ENCODE results near the gene TUBB4A.

Gene TUBB4A

DNA sequence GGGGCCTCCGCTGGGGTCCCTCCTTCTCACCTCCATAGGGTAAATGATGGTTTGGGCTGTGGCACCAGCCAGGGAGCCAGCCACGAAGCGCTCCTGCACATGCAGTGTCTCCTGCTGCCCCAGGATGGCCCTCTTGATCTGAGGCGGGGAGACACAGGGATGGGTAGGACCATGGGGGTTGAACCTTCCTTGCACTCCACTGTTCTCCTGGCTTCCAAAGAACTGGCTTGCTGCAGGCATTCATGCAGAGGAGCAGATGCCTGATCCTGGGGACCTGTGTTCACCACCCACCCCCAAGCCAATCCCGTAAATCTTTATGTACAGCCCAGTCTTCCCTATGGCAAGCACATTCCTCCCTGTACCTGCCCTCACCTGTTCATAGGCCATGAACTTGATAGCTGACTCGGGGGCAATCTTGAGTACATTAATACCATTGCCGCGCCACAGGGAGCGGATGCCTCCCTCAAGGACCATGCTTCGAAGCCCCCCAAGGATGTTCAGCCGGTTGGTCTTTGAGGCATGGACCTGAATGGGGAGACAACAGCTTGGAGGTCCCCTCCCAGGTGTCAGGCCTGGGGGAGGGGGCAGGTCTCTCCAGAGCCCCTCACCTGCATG is 48.1 kb downstream of the TUBB4A start:
- in situ Hi-C loops (cut with HindIII; ENCODE audit: low sequenced_read_pairs), result no loop called here
- TF ChIP-seq, protein P1, sequence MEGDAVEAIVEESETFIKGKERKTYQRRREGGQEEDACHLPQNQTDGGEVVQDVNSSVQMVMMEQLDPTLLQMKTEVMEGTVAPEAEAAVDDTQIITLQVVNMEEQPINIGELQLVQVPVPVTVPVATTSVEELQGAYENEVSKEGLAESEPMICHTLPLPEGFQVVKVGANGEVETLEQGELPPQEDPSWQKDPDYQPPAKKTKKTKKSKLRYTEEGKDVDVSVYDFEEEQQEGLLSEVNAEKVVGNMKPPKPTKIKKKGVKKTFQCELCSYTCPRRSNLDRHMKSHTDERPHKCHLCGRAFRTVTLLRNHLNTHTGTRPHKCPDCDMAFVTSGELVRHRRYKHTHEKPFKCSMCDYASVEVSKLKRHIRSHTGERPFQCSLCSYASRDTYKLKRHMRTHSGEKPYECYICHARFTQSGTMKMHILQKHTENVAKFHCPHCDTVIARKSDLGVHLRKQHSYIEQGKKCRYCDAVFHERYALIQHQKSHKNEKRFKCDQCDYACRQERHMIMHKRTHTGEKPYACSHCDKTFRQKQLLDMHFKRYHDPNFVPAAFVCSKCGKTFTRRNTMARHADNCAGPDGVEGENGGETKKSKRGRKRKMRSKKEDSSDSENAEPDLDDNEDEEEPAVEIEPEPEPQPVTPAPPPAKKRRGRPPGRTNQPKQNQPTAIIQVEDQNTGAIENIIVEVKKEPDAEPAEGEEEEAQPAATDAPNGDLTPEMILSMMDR (IDR thresholded peaks at IDR 0.05; ENCODE audit: low read depth, low read length, missing control alignments), result no peak
- DNase-seq (ENCODE audit: low read depth), result no peak
- H3K4me3 ChIP-seq (ENCODE audit: low read depth, low read length), result no peak overlapping the region

DNA sequence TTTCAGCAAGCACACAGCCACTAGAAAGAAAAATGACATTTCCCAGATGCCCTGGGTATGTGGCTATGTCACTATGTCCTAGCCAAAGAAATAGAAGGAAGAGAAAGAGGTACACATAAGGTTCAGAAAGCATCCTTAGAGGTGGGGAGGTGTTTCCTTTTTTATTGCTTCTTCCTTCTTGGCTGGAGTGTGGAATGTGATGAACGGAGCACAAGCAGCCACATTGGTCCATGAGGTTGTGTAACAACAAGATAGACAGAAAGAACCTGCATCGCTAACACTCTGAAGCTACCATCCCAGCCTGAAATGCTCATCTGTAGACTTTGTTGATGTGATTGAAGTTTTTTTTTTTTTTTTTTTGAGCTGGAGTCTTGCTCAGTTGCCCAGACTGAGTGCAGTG is 49.2 kb downstream of the TUBB4A start:
- DNase-seq (ENCODE audit: low read depth), result no peak
- no peak overlapping the region for H3K4me3 ChIP-seq (ENCODE audit: low read depth, low read length)
- TF ChIP-seq, protein P1 (IDR thresholded peaks at IDR 0.05; ENCODE audit: low read depth, low read length, missing control alignments), result no peak
- in situ Hi-C loops (cut with HindIII; ENCODE audit: low sequenced_read_pairs), result no loop called here

DNA sequence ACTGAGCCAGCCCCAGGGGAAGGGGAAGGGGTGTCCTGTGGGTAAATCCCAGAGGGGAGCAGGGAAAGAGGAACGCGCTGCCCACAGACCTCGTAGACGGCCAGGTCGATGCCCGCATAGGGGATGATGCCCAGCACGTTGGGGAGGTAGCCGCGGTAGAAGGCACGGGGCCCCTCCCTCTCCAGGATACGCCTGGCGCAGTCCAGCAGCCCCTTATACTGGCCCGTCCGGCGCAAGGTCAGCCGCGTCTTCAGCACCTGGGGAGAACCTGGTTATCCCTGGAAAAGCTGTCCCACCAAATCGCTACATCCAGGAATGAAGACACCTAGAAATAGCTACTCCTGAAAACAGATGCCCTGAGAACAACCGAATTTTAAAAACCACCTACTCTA is 49.9 kb downstream of the TUBB4A start:
- in situ Hi-C loops (cut with HindIII; ENCODE audit: low sequenced_read_pairs), result no loop called here
- TF ChIP-seq, protein P1 (IDR thresholded peaks at IDR 0.05; ENCODE audit: low read depth, low read length, missing control alignments), result no peak
- DNase-seq (ENCODE audit: low read depth), result no peak
- no peak overlapping the region for H3K4me3 ChIP-seq (ENCODE audit: low read depth, low read length)

DNA sequence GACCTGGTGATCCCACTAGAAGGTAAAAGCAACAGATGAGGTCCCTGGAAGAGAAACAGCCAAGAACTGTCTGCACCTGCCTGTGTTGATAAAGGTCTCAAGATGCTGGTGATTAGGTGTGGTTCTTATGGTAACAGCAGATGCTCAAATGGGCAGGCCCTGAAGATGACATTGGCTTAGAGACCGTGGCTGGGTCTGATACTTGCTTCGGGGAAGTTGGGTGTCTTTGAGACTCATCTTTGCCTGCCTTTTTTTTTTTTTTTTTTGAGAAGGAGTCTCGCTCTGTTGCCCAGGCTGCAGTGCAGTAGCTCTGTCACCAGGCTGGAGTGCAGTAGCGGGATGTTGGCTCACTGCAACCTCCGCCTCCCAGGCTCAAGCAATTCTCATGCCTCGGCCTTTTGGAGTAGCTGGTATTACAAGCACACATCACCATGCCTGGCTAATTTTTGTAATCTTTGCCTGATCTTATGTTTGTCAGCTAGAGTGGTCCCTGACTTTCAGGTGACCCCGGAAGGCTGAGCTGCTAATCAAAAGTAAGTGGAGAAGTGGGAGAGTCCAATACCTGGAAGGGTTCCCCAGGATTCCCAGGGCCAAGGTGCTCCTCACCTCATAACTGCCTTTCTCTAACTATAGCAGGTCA is 50.4 kb downstream of the TUBB4A start:
- H3K4me3 ChIP-seq (ENCODE audit: low read depth, low read length), result no peak overlapping the region
- TF ChIP-seq, protein P1 (IDR thresholded peaks at IDR 0.05; ENCODE audit: low read depth, low read length, missing control alignments), result no peak
- in situ Hi-C loops (cut with HindIII; ENCODE audit: low sequenced_read_pairs), result no loop called here
- DNase-seq (ENCODE audit: low read depth), result no peak

DNA sequence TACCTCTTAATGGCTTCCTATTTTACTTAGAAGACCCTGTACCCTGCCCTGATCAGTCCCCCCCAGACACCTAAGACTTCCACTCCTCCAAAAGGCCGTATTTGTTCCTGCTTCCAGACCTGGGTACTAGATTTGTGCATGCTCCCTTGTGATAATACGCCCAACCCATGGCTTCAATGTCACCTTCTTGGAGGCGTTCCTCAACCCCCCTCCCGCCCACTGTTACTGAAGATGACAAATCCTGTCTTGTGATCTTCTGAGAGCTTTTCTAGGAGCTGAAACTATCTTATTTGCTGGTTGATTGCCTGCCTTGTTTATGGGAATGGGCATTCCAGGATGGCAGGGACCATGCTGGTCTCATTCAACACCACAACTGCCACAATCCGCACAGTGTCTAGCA is 51.9 kb downstream of the TUBB4A start:
- in situ Hi-C loops (cut with HindIII; ENCODE audit: low sequenced_read_pairs), result no loop called here
- H3K4me3 ChIP-seq (ENCODE audit: low read depth, low read length), result no peak overlapping the region
- DNase-seq (ENCODE audit: low read depth), result no peak
- TF ChIP-seq, protein P1 (IDR thresholded peaks at IDR 0.05; ENCODE audit: low read depth, low read length, missing control alignments), result no peak

DNA sequence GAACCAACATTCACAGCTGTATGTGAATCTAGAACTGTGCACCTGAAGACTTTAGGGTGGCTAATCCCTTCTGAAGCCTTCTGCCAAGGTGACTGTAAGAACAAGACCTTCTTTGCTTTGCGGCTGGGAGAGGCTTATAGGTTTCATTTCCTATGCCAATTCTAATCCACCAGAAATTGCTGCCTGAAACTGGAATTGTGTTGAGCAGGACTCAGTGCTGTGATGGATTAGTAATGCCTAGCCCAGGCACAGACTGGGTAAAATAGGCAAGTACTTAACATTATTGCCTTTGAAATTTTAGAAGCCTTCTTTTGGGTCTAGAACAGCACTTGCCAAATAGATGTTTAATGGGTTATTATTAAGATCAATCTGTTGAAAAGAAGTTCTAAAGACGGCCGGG is 54.1 kb downstream of the TUBB4A start:
- in situ Hi-C loops (cut with HindIII; ENCODE audit: low sequenced_read_pairs), result no loop called here
- TF ChIP-seq, protein P1 (IDR thresholded peaks at IDR 0.05; ENCODE audit: low read depth, low read length, missing control alignments), result no peak
- H3K4me3 ChIP-seq (ENCODE audit: low read depth, low read length), result no peak overlapping the region
- no peak for DNase-seq (ENCODE audit: low read depth)
